HEK293 (cell line): ENCODE results near the gene KCNS1.

Experiments
- PATZ1 ChIP-seq: fragments of 450-650 bp; formaldehyde crosslinking; IDR thresholded peaks from 2 replicates; pipeline ENCODE4 v1.5.1; 2016; ENCODE audit warnings: missing biosample characterization, missing genetic modification characterization
- REST ChIP-seq: fragments of 450-650 bp; formaldehyde crosslinking; IDR thresholded peaks from 2 replicates; pipeline ENCODE4 v1.5.1; 2016; ENCODE audit warnings: missing biosample characterization, missing genetic modification characterization
- SP2 ChIP-seq: fragments of 450-650 bp; formaldehyde crosslinking; IDR thresholded peaks from 2 replicates; pipeline ENCODE4 v1.5.1; 2016; ENCODE audit warnings: missing biosample characterization, missing genetic modification characterization
- ZNF138 ChIP-seq: fragments of 450-650 bp; formaldehyde crosslinking; IDR thresholded peaks from 2 replicates; pipeline ENCODE4 v1.5.1; 2016; ENCODE audit warnings: missing biosample characterization, missing genetic modification characterization, borderline replicate concordance
- ZNF350 ChIP-seq: fragments of 450-650 bp; formaldehyde crosslinking; IDR thresholded peaks from 2 replicates; pipeline ENCODE4 v1.5.0; 2017; ENCODE audit warnings: missing biosample characterization, mild to moderate bottlenecking, missing genetic modification characterization
- ZNF416 ChIP-seq: fragments of 450-650 bp; formaldehyde crosslinking; IDR thresholded peaks from 2 replicates; pipeline ENCODE4 v1.5.1; 2016; ENCODE audit warnings: missing biosample characterization, missing genetic modification characterization
- ZNF433 ChIP-seq: fragments of 450-650 bp; formaldehyde crosslinking; IDR thresholded peaks from 2 replicates; pipeline ENCODE4 v1.5.1; 2016; ENCODE audit warnings: missing biosample characterization, missing genetic modification characterization, low read depth
- ZNF449 ChIP-seq: fragments of 450-650 bp; formaldehyde crosslinking; IDR thresholded peaks from 2 replicates; pipeline ENCODE4 v1.5.1; 2017; ENCODE audit warnings: missing biosample characterization, mild to moderate bottlenecking, missing genetic modification characterization, moderate library complexity
- ZNF776 ChIP-seq: fragments of 450-650 bp; formaldehyde crosslinking; IDR thresholded peaks from 2 replicates; pipeline ENCODE4 v1.5.0; 2017; ENCODE audit warnings: missing biosample characterization, missing genetic modification characterization, borderline replicate concordance
- TF ChIP-seq, protein P1 (sequence below): fragments of 450-650 bp; formaldehyde crosslinking; IDR thresholded peaks from 2 replicates; pipeline ENCODE4 v1.5.1; 2016; ENCODE audit warnings: missing biosample characterization, missing genetic modification characterization

GRCh38 chr20:45061244-45061643 is 39.7 kb downstream of the KCNS1 start:
- no peak for TF ChIP-seq REST (tag by site-specific recombination)
- TF ChIP-seq, protein P1, sequence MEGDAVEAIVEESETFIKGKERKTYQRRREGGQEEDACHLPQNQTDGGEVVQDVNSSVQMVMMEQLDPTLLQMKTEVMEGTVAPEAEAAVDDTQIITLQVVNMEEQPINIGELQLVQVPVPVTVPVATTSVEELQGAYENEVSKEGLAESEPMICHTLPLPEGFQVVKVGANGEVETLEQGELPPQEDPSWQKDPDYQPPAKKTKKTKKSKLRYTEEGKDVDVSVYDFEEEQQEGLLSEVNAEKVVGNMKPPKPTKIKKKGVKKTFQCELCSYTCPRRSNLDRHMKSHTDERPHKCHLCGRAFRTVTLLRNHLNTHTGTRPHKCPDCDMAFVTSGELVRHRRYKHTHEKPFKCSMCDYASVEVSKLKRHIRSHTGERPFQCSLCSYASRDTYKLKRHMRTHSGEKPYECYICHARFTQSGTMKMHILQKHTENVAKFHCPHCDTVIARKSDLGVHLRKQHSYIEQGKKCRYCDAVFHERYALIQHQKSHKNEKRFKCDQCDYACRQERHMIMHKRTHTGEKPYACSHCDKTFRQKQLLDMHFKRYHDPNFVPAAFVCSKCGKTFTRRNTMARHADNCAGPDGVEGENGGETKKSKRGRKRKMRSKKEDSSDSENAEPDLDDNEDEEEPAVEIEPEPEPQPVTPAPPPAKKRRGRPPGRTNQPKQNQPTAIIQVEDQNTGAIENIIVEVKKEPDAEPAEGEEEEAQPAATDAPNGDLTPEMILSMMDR (tag by site-specific recombination), result no peak
- TF ChIP-seq ZNF433, result no peak
- no peak for TF ChIP-seq ZNF350 (tag by site-specific recombination)
- TF ChIP-seq PATZ1 (tag by site-specific recombination), result no peak
- no peak for TF ChIP-seq ZNF416
- TF ChIP-seq SP2 (tag by site-specific recombination), result no peak
- TF ChIP-seq ZNF138 (tag by site-specific recombination), result no peak
- TF ChIP-seq ZNF776 (tag by site-specific recombination), result no peak
- TF ChIP-seq ZNF449, result no peak
